Stimulated activated CD4-positive, alpha-beta T cell treated with anti-CD3 and anti-CD28 coated beads, Interleukin-1b, Interleukin-23, amount 100 ng/mL, for 48 hours (primary cell): ENCODE results near the gene PACSIN1.

Source experiments
- DNase-seq: peaks from one replicate; pipeline ENCODE4 v3.0.0-alpha.2; 2020

Gene PACSIN1

GRCh38 chr6:34515473-34516387 lies 49.9 kb downstream of the PACSIN1 start:
- no peak for DNase-seq

GRCh38 chr6:34516391-34517324 lies 50.8 kb downstream of the PACSIN1 start:
- DNase-seq = no peak

- DNase-seq = no peak
Observed at GRCh38 chr6:34517461-34517881, 51.6 kb downstream of the PACSIN1 start.

GRCh38 chr6:34517966-34518365 lies 52.1 kb downstream of the PACSIN1 start:
- no peak for DNase-seq

GRCh38 chr6:34518669-34519365 lies 52.9 kb downstream of the PACSIN1 start:
- DNase-seq = no peak

- DNase-seq = no peak
Observed at GRCh38 chr6:34519971-34520644, 54.2 kb downstream of the PACSIN1 start.

- DNase-seq = no peak
Observed at GRCh38 chr6:34520645-34521462, 55.0 kb downstream of the PACSIN1 start.

- no peak for DNase-seq
Observed at GRCh38 chr6:34521463-34522285, 55.8 kb downstream of the PACSIN1 start.

GRCh38 chr6:34522761-34523160 lies 56.9 kb downstream of the PACSIN1 start:
- DNase-seq = no peak

- DNase-seq = no peak
Observed at GRCh38 chr6:34523441-34524206, 57.7 kb downstream of the PACSIN1 start.

- DNase-seq = no peak
Observed at GRCh38 chr6:34524499-34524898, 58.6 kb downstream of the PACSIN1 start.

- no peak for DNase-seq
Observed at GRCh38 chr6:34524971-34525370, 59.1 kb downstream of the PACSIN1 start.

- DNase-seq = no peak
Observed at GRCh38 chr6:34525431-34526175, 59.7 kb downstream of the PACSIN1 start.

- DNase-seq = no peak
Observed at GRCh38 chr6:34526241-34526972, 60.5 kb downstream of the PACSIN1 start.

GRCh38 chr6:34526992-34527728 lies 61.3 kb downstream of the PACSIN1 start:
- peak; percentile 96 for DNase-seq

GRCh38 chr6:34527751-34528670 lies 62.1 kb downstream of the PACSIN1 start:
- DNase-seq = no peak
